ENCODE data around the gene GBP5.
"Not testable (repeated sequence)": the region's sequence is repeated elsewhere in the genome, so short reads cannot be mapped to it uniquely, and the experiment has no call there.

The GBP5 gene, protein sequence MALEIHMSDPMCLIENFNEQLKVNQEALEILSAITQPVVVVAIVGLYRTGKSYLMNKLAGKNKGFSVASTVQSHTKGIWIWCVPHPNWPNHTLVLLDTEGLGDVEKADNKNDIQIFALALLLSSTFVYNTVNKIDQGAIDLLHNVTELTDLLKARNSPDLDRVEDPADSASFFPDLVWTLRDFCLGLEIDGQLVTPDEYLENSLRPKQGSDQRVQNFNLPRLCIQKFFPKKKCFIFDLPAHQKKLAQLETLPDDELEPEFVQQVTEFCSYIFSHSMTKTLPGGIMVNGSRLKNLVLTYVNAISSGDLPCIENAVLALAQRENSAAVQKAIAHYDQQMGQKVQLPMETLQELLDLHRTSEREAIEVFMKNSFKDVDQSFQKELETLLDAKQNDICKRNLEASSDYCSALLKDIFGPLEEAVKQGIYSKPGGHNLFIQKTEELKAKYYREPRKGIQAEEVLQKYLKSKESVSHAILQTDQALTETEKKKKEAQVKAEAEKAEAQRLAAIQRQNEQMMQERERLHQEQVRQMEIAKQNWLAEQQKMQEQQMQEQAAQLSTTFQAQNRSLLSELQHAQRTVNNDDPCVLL

GRCh38 chr1:89272269-89273041 is at the start of gene GBP5:
Gene GBP5, minus strand, starts transcription at chr1:89272860. Its CDS starts 3,305 bp downstream, at chr1:89269555.
- DNase-seq (ENCODE audit: low spot score), result not testable (repeated sequence)

GRCh38 chr1:89322402-89322801 is 49.7 kb upstream of the GBP5 start:
- no peak for DNase-seq (ENCODE audit: low spot score)

GRCh38 chr1:89312572-89312971 is 39.9 kb upstream of the GBP5 start:
- no peak for DNase-seq (ENCODE audit: low spot score)

DNA sequence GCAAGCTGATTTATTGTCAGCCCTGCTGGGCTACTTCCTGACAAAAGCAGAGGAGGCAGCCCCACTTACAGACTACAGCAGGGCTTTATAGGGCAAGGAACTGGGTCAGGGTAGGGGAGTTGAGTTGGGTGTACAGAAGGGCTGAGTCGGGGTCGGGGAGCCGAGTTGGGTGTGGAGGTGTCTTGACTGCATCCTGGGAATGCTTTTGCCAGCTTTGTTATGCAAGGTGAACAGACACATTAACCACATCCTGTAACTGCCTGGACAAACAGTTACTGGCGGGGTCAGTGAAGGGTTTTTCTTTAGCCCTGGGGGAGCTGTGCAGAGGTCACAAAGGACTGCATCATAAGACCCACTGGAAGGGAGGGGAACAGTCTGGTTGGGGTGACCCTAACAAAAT is 39.1 kb upstream of the GBP5 start:
- no peak for DNase-seq (ENCODE audit: low spot score)

GRCh38 chr1:89310976-89311375 is 38.3 kb upstream of the GBP5 start:
- no peak for DNase-seq (ENCODE audit: low spot score)

- DNase-seq (ENCODE audit: low spot score), result no peak
Observed at GRCh38 chr1:89310505-89310904, 37.8 kb upstream of the GBP5 start.

- DNase-seq (ENCODE audit: low spot score), result no peak
Observed at GRCh38 chr1:89309828-89310227, 37.2 kb upstream of the GBP5 start.

DNA sequence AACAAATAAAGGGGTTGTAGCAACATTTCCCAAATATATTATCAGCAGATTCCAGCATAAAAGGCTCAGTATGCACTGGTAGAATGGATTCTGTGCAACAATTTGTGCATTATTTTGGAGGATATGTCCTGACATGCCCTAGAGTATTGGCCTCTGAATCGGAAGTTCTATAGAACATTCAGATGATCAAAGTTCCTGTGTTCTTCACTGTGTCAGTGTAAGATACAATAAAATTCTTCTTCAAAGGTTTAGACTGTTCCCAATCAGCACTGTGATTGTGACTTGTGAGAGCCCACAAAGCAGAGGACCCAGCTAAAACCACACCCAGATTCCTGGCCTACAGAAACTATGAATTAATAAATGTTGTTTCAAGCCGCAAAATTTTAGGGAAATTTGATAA is 33.6 kb upstream of the GBP5 start:
- DNase-seq (ENCODE audit: low spot score), result no peak

DNA sequence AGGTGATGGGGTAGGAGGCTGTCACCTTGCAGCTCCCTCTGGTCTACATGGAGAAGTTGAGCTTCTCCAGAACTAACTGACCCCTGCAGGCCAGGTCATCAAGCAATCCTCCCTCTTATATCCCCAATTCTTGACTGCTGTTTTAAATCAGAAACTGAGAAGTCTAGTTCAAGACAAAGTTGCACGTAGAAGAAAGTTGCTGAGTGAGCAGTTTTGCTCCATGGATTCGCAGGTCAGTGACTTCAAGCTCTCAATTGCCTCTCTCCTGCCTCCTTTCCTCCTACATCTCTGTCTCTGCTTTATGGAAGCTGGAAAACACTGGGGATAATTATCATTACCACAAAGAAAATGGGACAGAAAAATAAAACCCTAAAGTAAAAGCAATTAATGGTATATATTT is 32.8 kb upstream of the GBP5 start:
- no peak for DNase-seq (ENCODE audit: low spot score)

GRCh38 chr1:89304572-89305230 is 32.0 kb upstream of the GBP5 start:
- no peak for DNase-seq (ENCODE audit: low spot score)

GRCh38 chr1:89302697-89303332 is 30.2 kb upstream of the GBP5 start:
- no peak for DNase-seq (ENCODE audit: low spot score)

- DNase-seq (ENCODE audit: low spot score), result not testable (repeated sequence)
Observed at GRCh38 chr1:89299739-89300463, 27.2 kb upstream of the GBP5 start.

DNA sequence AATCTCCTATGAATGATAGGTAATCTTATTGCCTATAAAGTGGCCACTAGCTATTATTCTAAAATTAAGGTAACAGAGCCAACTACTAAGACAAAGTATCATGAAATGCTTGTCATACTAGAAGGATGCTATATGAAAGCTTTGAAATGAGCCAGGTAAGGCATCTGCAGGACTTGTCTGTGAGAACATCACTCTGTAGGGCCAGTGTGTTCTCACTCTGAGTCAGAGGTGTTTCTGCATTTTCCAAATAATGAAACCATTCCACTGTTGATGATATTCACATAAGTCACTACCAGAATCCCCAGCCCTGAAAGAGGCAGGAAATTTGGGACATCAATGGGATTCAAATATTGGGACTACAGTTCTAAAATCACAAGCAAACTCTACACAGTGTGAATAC is 25.8 kb upstream of the GBP5 start:
- no peak for DNase-seq (ENCODE audit: low spot score)

- no peak for DNase-seq (ENCODE audit: low spot score)
Observed at GRCh38 chr1:89295187-89295586, 22.5 kb upstream of the GBP5 start.

- no peak for DNase-seq (ENCODE audit: low spot score)
Observed at GRCh38 chr1:89291276-89291675, 18.6 kb upstream of the GBP5 start.

- no peak for DNase-seq (ENCODE audit: low spot score)
Observed at GRCh38 chr1:89288051-89288340, 15.3 kb upstream of the GBP5 start.

DNA sequence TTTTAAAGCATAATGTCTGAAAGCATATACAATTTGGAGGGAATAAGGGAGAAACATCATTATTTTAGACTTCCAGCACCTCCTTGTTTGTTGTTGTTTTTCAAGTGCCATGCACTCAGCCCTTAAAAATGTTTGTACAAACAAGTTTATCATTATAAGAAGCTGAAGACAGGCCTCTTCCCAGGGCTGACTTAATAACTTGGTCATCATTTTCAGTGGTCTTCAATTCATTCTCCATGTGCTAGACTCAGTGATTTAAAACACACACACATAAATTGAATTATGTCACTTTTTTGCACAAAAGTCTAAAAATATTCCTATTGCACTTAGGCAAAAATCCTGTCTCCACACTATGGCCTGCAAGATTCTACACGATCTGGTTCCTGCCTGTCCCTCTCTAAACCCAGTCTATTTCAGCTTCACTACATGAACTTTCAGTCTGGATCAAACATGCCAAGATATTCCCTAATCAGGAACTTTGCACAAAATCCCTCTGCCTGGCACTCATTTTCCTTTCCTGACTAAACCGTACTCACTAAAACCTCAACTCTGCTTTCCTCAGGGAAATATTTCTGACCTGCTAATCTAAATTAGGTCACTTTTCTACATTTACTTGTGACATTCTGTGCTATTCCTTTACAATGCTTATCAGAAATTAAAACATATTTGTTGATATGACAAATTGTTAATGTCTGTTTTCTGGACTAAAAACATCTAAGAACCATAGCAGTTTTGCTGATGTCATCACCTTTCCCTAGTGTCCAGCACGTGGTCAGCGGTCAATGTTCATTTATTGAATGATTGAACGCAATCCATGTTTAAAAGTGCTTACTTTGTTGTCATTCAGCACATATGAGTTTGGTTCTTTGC is 14.8 kb upstream of the GBP5 start:
- no peak for DNase-seq (ENCODE audit: low spot score)

DNA sequence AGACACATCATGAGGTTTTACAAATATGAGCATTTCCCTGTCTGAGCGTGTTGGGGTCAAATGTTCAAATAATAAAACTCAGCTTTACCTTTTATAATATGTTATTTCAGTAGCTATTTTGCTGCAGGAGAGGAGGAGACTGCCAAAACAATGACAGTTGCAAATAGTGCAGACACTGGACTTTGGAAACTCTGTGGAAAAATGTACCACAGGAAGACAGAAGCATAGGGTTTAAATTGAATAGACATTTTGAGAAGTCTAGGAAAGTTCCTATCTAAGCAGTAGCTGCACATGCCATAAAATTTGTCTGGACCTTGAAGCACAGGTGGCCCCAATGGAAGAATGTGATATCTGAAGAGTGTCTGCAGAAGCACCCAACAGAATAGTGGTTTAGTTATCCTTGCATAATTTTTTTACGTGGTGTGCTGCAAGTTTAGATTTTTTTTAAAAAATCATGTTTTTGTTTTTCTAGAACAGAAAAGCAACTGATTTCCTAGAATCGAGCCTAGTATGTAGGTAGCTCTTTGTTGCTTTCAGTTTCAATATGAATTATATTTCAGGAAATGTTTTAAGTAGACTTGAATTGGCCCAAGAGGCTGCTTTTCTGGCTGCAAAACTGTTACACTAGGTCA is 14.0 kb upstream of the GBP5 start:
- DNase-seq (ENCODE audit: low spot score), result no peak

DNA sequence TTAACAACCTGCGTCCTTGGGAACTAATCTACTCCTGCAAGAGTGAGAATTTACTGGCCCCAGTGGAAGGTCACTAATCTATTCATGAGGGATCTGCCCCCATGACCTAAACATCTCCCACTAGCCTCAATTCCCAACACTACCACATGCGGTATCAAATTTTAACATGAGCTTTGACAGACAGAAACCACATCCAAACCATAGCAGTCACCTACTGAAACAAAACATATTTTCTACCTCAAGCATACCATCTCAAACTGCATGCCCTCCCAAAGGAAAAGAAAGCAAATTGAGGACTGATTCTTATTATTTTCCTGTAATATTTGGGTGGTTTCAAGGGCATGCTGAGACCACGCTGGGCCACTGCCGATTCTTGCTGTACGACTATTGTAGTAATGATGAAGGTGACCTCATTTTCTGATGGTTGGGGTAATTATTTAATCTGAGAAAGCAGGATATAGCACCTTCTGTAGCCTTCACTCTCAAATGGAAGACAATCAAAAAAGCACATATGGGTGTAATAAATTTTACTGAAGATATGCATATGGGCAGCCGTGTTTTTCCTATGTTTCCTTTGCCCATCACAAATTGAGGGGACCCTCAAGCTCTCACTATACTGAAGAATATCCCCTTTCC is 13.2 kb upstream of the GBP5 start:
- DNase-seq (ENCODE audit: low spot score), result no peak

Data from Ammon's horn (tissue), 1 donor.